CD4-positive, alpha-beta T cell treated with Interleukin-4 for 1 hour (primary cell): ENCODE measurements around the gene TMEM245.

Experiments used
- DNase-seq, 2 donors: peaks; one replicate each; pipeline ENCODE4 v3.0.0-alpha.2; 2020 to 2022

The TMEM245 gene

GRCh38 chr9:109100543-109101201, 19.1 kb downstream of the TMEM245 start:
- no peak for DNase-seq

DNA sequence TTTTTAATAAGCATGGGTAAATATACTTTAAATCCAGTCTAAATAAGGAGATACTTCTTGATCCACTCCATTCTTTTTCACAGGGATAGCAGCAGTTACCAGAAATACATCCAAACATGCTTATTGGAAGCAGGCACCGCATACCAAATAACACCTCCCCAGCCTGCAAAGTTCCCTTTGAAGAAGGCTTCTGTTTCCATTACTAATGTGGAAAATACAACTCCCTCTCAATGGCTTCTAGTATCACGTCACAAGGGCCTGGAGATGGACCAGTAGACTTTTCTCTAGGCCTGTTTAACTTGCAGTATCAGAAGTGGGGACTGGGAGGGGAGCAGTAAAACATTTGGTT, 20.8 kb downstream of the TMEM245 start:
- no peak for DNase-seq

GRCh38 chr9:109098171-109098959, 21.4 kb downstream of the TMEM245 start:
- DNase-seq = no peak

DNA sequence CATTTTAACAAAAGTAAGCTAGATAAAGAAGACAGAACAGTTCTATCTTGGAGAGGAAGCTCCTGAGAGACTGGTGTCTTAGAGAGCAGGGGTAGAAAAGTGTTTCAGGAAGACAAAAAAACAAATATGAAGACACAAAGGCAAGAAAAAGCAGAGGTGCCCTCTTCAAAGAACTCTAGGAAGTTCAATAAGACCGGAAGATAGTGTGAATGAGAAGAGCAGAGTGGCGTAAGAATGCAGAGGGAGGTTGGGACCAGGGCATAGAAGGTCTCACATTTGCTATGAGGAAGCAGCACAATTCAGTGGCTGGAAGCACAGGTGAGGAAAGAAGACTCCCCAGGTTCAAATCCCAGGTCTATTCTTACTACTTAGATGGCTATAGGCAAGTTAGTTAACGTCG, 22.6 kb downstream of the TMEM245 start:
- no peak for DNase-seq

DNA sequence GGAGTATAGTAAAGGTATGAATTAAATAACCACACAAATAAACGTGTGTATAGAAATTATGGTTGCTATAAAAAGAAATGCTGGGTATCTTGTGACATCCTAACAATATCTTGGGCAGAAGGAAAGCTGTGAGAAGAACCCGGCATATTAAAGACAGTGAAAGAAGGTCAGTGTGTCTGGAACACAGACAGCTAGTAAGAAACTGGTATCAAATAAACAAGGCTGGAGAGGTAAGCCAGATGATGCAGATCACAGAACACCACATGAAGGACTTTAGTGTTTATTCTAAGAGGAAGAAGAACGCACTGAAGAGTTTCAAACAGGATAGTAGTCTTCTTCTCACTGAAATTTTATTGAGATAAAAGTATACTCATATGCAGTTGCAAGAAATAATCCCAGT, 24.4 kb downstream of the TMEM245 start:
- DNase-seq = no peak

DNA sequence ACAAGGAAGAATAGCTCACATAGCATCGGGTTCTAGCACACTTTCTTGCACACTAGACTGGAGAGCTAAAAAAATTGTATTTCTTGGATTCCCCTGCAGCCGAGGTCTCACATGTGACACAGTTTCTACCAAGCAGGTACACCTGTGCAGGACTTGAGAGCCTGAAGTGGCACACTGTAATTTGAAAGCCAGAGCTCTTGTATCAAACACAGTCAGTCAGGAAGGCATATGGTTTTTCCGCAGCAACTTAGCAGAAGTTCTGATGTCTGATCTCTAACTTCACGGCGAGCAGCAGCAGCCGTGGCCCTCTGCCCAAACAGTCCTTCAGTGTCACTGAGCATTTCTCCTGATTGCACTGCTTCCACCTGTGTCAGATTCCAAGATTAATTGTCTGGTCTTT, 25.5 kb downstream of the TMEM245 start:
- no peak for DNase-seq

GRCh38 chr9:109092587-109092986, 27.2 kb downstream of the TMEM245 start:
- no peak for DNase-seq

DNA sequence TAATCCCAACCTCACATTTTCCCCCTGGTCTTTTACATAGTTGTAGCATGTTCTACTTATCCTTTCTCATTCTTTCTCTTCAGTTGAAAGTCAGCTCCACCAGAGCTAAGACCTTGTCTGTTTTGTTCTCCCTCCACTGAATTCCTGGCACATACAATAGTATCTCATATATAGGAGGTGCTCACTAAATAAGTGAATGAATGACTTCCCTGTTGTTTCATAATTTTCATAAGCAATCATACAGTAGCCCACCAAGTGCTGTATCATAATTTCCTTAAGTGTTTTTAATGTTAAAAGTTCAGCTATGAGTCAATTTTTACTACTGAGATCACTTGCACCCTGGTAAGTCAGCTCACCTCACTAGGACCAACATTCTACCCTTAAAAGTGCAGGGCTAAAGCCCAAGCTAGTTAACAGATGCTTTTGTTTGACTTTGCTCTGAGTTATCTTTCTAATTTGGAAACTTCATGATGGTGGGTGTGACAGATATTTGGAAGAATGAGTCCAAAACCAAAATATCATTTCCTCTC, 27.6 kb downstream of the TMEM245 start:
- DNase-seq = no peak

- no peak for DNase-seq
Observed at GRCh38 chr9:109088221-109088620, 31.5 kb downstream of the TMEM245 start.

DNA sequence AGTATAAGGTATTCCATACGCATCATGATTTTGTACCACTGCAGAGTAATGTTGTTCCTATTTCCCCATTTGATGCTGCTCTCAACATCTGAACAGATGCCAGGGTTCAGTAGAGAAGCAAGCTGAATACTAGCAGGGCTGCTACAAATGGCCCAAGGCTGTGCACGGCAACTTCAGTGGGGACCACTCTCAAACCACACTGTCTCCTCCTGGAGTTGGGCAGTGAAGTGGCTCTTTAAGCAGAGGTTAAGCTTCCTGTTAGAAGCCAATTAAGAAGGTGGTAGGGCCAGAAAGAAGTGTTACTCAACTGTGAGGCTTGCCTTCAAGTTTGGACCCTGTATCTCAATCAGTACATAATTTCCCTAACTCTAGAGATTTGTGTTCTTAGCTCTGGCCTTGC, 32.0 kb downstream of the TMEM245 start:
- DNase-seq = no peak

DNA sequence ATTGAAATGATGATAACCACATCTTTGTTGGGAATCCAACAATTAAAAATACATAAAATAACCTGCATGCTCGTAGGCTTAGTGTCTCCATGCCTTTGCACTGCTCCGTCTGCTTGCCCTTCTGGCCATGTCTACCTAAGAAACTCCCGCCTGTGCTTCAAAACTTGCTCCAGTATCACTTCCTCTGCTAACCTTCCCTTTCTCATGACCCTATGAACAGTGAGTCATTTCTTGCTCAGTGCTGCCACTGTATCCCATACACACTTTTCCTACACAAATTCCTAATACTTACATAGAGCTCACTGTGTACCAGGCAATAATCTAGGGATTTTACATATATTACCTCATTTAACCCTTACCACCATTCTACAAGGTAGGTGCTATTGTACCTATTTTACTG, 33.5 kb downstream of the TMEM245 start:
- DNase-seq = no peak

GRCh38 chr9:109085510-109085909, 34.2 kb downstream of the TMEM245 start:
- DNase-seq = no peak

DNA sequence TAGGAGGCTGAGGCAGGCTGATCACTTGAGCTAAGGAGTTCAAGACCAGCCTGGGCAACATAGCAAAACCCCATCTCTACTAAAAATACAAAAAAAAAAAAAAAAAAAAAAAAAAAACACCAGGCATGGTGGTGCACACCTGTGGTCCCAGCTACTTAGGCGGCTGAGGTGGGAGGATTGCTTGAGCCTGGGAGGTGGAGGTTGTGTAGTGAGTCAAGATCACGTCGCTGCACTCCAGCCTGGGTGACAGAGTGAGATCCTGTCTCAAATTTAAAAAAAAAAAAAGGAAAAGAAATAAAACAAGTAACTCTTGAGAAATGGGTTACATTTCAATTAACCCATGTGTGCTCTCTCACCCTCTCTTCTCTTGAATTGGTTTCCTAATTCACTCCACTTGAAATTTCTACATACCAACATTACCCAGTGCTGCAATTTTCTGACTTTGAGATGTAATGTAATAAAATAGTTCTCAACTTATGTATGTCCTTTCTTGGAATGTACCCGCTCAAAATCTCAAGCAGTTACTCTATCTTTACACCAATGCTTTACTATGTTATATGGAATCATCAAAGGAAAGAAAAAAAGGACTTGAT, 35.8 kb downstream of the TMEM245 start:
- no peak for DNase-seq

DNA sequence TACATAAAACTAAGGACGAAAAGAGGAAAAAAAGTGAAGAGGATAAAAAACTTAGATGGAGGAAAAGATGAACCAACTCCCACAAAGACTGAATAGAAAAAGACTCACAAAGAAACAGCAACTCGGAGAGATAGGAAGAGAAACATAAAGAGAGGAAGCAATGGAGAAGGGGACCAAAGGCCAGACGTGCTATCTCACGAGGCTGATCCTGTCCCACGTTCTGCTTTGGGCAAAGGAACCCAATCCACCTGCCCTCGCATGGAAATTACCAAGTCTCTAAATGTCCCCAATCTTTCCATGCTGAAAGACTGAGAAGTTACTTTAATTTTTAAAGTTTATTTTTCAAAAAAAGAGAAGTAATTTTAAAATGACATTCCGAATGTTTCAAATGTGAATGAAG, 36.6 kb downstream of the TMEM245 start:
- no peak for DNase-seq

DNA sequence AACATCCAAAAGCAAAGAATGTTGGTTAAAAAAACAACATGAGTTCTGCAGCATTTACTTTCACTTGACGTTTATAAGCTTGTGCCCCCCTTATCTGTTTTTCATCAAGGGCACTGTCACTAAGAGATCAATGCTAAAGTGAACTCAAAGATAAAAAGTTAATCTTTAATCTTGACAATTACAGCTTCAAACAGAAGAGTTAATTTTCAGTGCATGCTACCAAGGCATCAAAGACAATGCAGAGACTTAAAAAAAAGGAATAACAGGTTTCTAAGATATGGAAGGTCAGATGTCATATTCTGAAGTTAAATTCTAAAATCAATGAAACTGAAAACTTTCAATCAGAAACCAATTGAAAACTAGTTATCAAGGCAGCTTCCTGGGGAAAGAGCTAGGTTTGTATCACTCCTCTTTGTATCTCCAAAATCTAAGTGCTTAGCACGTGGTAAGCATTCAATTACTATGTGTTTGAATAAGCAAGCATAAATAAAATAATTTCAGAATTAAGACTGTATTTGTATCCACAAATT, 37.6 kb downstream of the TMEM245 start:
- no peak for DNase-seq

DNA sequence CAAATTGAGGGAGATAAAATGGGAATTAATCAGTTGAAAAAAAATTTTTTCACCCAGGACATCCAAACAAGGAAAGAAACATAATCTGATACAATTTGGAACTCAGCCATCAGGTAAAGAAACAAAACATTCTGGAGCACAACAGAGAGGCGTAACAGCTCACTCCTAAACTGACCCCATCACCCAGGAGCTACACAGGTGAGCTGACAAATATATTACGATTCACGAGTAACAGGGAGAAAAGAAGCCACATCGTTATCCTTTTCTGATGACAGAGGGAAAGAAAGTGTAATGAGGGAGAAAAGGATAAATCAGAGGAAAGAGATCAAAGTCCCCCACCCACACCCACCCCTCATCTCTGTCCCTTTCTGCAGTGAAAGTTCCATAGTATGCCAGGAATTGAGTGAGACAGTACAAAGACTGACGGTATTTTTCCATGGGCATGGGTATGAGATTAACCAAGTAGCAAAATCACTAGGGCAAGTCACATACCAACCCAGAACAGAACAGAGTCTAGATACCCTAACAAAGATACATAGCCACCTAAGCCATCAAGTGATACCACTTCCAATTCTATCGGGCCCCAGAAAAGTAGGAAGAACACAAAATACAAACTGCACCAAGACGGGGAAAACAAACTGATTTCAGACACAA, 45.4 kb downstream of the TMEM245 start:
- no peak for DNase-seq

- DNase-seq = no peak
Observed at GRCh38 chr9:109072821-109073435, 46.8 kb downstream of the TMEM245 start.

DNA sequence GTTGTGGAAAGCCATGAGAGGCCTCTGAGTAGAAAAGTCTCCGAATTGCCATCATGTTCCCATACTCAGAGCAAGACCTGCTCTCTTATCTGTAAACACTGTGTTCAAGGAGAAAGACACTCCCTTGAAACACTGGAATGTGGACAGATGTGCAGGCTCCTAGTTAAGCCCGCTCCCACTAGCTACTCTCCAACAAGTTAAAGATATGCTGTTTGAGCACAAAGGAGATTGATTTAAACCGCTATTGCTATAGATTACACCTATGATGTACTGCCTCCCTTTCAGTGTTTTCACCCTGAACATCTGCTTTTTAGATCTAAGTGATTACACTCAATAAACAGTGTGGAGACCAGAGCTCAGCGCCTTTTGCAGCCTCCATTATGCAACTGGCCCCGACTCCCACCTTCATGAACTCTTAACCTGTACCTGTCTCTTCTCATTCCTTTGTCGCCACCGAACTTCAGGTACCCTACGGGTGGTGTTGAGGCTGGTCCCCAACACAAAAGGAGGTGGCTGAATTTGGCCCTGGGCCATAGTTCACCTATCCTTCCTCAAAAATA, 47.5 kb downstream of the TMEM245 start:
- no peak for DNase-seq

DNA sequence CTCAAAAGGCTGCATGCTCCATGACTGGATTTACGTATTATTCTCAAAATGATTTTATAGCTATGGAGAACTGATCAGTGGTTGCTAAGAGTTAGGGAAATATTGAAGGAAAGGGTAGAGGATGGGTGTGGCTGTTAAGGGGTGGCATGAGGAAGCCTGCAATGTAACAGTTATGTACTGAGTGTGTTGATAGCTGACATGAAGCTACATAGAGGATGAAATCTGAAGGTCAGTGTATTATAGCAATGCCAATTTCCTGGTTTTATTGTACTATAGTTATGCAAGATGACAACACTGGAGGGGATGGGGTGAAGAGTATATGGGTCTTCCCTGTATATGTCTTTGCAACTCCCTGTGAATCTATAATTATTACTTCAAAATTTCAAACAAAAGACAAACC, 51.0 kb downstream of the TMEM245 start:
- DNase-seq = no peak

DNA sequence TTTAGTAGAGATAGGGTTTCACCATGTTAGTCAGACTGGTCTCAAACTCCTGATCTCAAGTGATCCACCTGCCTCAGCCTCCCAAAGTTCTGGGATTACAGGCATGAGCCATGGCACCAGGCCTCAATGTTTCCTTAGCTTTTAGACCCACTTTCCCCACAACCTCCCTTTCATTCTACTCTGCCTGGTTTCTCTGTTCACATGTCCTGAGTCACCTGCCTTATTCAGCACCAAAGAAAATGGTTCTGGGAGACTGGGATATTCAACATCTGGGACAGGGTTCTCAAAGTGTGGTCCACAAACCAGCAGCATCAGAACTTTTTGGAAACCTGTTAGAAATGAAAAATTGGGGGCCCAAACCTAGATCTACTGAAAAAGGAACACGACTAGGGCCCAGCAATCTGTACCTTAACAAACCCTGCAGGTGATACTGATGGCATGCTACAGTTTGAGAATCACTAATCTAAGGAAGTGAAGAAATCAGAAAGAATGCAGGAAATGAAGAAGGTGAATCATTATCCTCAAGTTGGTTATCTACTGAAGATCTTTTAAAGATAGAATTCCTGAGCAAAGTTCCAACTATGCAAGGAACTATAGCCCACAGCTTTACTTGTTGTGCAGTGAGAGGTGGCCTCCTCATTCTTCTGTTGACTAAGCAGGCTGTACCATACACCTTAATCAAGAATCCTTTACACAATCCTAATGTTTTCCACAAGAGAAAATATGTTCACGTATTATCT, 54.6 kb downstream of the TMEM245 start:
- no peak for DNase-seq

GRCh38 chr9:109063760-109064159, 56.0 kb downstream of the TMEM245 start:
- DNase-seq = no peak

- no peak for DNase-seq
Observed at GRCh38 chr9:109062543-109062942, 57.2 kb downstream of the TMEM245 start.
